HCT116 (cell line): ENCODE results near the gene GUCY2D. TPM values are rescaled to one million over a fixed set of nuclear protein-coding genes. Genes with fewer than 3 reads are reported as not detected.

Experiments used
- ATAC-seq: fragments of 200-7000 bp; cut with Tn5 transposase; 2 replicates; pipeline ENCODE4 v1.9.1; 2020; ENCODE audit warnings: mild to moderate bottlenecking, moderate library complexity
- BruUV-seq: library from RNA; stranded (reverse); fragments of 400-500 nt; replicated peaks from 2 replicates; lab custom pipeline; 2021; lab: Mats Ljungman, UMichigan
- CTCF ChIA-PET: fragments of 300-600 bp; sonication (Branson Sonifier 250); formaldehyde crosslinking; loops from one replicate; lab custom pipeline; 2021; ENCODE audit warnings: antibody characterized with exemption; lab: Charles Lee
- POLR2A ChIA-PET: fragments of 300-600, 350-600 bp; sonication (Branson Sonifier 250); formaldehyde crosslinking; loops from one replicate; lab custom pipeline; 2021; ENCODE audit warnings: antibody characterized with exemption; lab: Charles Lee
- RAD21 ChIA-PET, 2 experiments: fragments of 300-600 bp; sonication (Branson Sonifier 250); formaldehyde crosslinking; loops; one replicate each; lab custom pipeline; 2023; ENCODE audit warnings: low total read pairs in 2 of 2; ENCODE audit not compliant: uncharacterized antibody in 2 of 2, unreplicated experiment in 2 of 2, low non-redundant PET in 1 of 2; lab: Charles Lee
- DNase-seq: peaks from one replicate; pipeline ENCODE4 v3.0.0-alpha.2; 2010; ENCODE audit warnings: low read depth, low spot score
- H2AFZ ChIP-seq: fragments of 200-600 bp; shearing (Covaris generic), sonication (generic); 2 replicates; pipeline ENCODE4 v1.6.1; 2017; ENCODE audit warnings: low read depth, mixed run types, mixed read lengths, antibody characterized with exemption, low read length; ENCODE audit not compliant: poor library complexity, severe bottlenecking
- H3K27ac ChIP-seq: 2 replicates; pipeline ENCODE4 v1.5.1; 2012; ENCODE audit warnings: low read depth, low read length
- H3K27me3 ChIP-seq: fragments of 200-600 bp; sonication (generic); 2 replicates; pipeline ENCODE4 v1.6.1; 2016; ENCODE audit warnings: mixed run types, low read length, mixed read lengths; ENCODE audit not compliant: insufficient read depth
- H3K36me3 ChIP-seq, 2 experiments: fragments of 200-500 bp in 1 of 2; fragments of 200-600 bp in 1 of 2; sonication (Bioruptor generic) in 1 of 2; sonication (generic) in 1 of 2; 2 replicates each; pipeline versions ENCODE4 v1.5.1 to v1.6.1; 2014 to 2016; ENCODE audit warnings: low read length in 2 of 2, inconsistent platforms in 1 of 2, mixed read lengths in 1 of 2, mixed run types in 1 of 2; ENCODE audit not compliant: insufficient read depth in 2 of 2, control insufficient read depth in 1 of 2
- H3K4me1 ChIP-seq, 2 experiments: fragments of 200-600 bp in 1 of 2; sonication (generic) in 1 of 2; 2 replicates each; pipeline versions ENCODE4 v1.5.1 to v1.6.1; 2012 to 2017; ENCODE audit warnings: low read length in 2 of 2, inconsistent platforms in 1 of 2, mild to moderate bottlenecking in 1 of 2, mixed read lengths in 1 of 2, mixed run types in 1 of 2, moderate library complexity in 1 of 2; ENCODE audit not compliant: insufficient read depth in 2 of 2, control insufficient read depth in 1 of 2
- H3K4me2 ChIP-seq: fragments of 200-600 bp; sonication (generic); 2 replicates; pipeline ENCODE4 v1.6.1; 2017; ENCODE audit warnings: mixed run types, low read length, mixed read lengths
- H3K4me3 ChIP-seq, 2 experiments: fragments of 200-600 bp in 1 of 2; sonication (generic) in 1 of 2; replicated peaks in 1 of 2; 2 replicates each; pipeline ENCODE4 v1.5.1; 2011 to 2016; ENCODE audit warnings: low read length in 2 of 2, control low read depth in 1 of 2, low read depth in 1 of 2, mild to moderate bottlenecking in 1 of 2, mixed read lengths in 1 of 2, mixed run types in 1 of 2
- H3K79me2 ChIP-seq: fragments of 200-600 bp; sonication (generic); 2 replicates; pipeline ENCODE4 v1.6.1; 2017; ENCODE audit warnings: mild to moderate bottlenecking, mixed run types, low read length, moderate library complexity, mixed read lengths; ENCODE audit not compliant: insufficient read depth
- H3K9ac ChIP-seq: fragments of 200-600 bp; sonication (generic); 2 replicates; pipeline ENCODE4 v1.6.1; 2016; ENCODE audit warnings: low read length, mixed read lengths
- H3K9me2 ChIP-seq: fragments of 200-600 bp; sonication (generic), shearing (Covaris generic); 2 replicates; pipeline ENCODE4 v1.6.1; 2017; ENCODE audit warnings: mixed run types, mild to moderate bottlenecking, moderate library complexity; ENCODE audit not compliant: insufficient read depth
- H3K9me3 ChIP-seq, 2 experiments: fragments of 200-500 bp in 1 of 2; fragments of 200-600 bp in 1 of 2; sonication (Bioruptor generic) in 1 of 2; sonication (generic) in 1 of 2; 2 replicates each; pipeline ENCODE4 v1.6.1; 2014 to 2017; ENCODE audit warnings: low read length in 2 of 2, mixed read lengths in 2 of 2, inconsistent platforms in 1 of 2, low read depth in 1 of 2, mild to moderate bottlenecking in 1 of 2, mixed run types in 1 of 2, moderate library complexity in 1 of 2; ENCODE audit not compliant: control insufficient read depth in 1 of 2, insufficient read depth in 1 of 2
- H4K20me1 ChIP-seq: fragments of 200-600 bp; sonication (generic), shearing (Covaris generic); 2 replicates; pipeline ENCODE4 v1.6.1; 2017; ENCODE audit warnings: mixed run types, mild to moderate bottlenecking, moderate library complexity; ENCODE audit not compliant: insufficient read depth
- CBX3 ChIP-seq: IDR thresholded peaks from 2 replicates; pipeline ENCODE4 v1.6.1; 2012; ENCODE audit warnings: low read depth
- EGR1 ChIP-seq: IDR thresholded peaks from 2 replicates; pipeline ENCODE4 v1.6.1; 2012; ENCODE audit warnings: low read depth
- ELF1 ChIP-seq: IDR thresholded peaks from 2 replicates; pipeline ENCODE4 v1.6.1; 2012; ENCODE audit warnings: low read depth, borderline replicate concordance
- FOSL1 ChIP-seq: IDR thresholded peaks from 2 replicates; pipeline ENCODE4 v1.6.1; 2012; ENCODE audit warnings: low read depth
- JUND ChIP-seq: IDR thresholded peaks from 2 replicates; pipeline ENCODE4 v1.6.1; 2012
- SP1 ChIP-seq: IDR thresholded peaks from 2 replicates; pipeline ENCODE4 v1.6.1; 2012; ENCODE audit warnings: low read depth
- TCF7L2 ChIP-seq: IDR thresholded peaks from 2 replicates; pipeline ENCODE4 v1.7.0; 2011; ENCODE audit warnings: borderline replicate concordance, inconsistent platforms; ENCODE audit not compliant: insufficient read depth, insufficient read length; ENCODE audit errors: extremely low read depth
- ZFX ChIP-seq: fragments of 450-650 bp; IDR thresholded peaks from 2 replicates; pipeline ENCODE4 v1.6.1; 2017
- intact Hi-C: fragments of 100-400 bp; cut with micrococcal nuclease; formaldehyde crosslinking; loops from 2 replicates; pipeline ENCODE4 v1.10.0; 2022
- total RNA-seq: library from RNA; stranded (reverse); gene quantifications from one replicate; pipeline ENCODE4 v1.2.1, GENCODE V29; 2021; ENCODE audit not compliant: unreplicated experiment
- TF ChIP-seq, protein P1 (sequence below): IDR thresholded peaks from 2 replicates; pipeline ENCODE4 v1.6.1; 2011; ENCODE audit warnings: mild to moderate bottlenecking, low read length, moderate library complexity; ENCODE audit not compliant: insufficient replicate concordance; ENCODE audit errors: extremely low read depth
- TF ChIP-seq, protein P2 (sequence below): IDR thresholded peaks from 2 replicates; pipeline ENCODE4 v1.6.1; 2012; ENCODE audit warnings: low read depth
- TF ChIP-seq, protein P3 (sequence below): IDR thresholded peaks from 2 replicates; pipeline ENCODE4 v1.6.1; 2012
- TF ChIP-seq, protein P4 (sequence below), 3 experiments: fragments of 200-600 bp in 1 of 3; sonication (generic) in 1 of 3; IDR thresholded peaks in 2 of 3; conservative IDR thresholded peaks in 1 of 3; 2 replicates each; pipeline ENCODE4 v1.5.1; 2012 to 2017; ENCODE audit warnings: low read depth in 2 of 3, low read length in 2 of 3, antibody characterized with exemption in 1 of 3, borderline replicate concordance in 1 of 3, control low read depth in 1 of 3, mild to moderate bottlenecking in 1 of 3, mixed read lengths in 1 of 3, mixed run types in 1 of 3, moderate library complexity in 1 of 3; ENCODE audit not compliant: insufficient read depth in 1 of 3
- TF ChIP-seq, protein P5 (sequence below): IDR thresholded peaks from 2 replicates; pipeline ENCODE4 v1.6.1; 2012

GUCY2D gene
- total RNA-seq, 1 experiment from 2014 or later, result 1.4 TPM

DNA sequence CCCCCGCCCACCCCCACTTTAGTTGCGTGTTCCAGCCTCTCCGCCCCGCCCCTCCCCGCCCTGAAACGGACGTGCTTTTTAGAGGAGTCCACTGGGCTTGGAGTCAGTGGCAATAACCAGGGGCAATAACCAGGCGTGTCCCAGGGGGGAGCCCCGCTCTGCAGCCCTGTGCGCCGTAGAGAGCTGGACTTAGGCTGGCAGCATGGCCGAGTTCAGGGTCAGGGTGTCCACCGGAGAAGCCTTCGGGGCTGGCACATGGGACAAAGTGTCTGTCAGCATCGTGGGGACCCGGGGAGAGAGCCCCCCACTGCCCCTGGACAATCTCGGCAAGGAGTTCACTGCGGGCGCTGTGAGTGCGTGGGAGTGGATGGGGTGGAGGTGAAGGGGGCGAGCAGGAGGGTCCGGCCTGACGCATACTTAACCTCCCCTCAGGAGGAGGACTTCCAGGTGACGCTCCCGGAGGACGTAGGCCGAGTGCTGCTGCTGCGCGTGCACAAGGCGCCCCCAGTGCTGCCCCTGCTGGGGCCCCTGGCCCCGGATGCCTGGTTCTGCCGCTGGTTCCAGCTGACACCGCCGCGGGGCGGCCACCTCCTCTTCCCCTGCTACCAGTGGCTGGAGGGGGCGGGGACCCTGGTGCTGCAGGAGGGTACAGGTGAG lies 36.7 kb downstream of the GUCY2D start, which contains the start of gene ALOX15B:
Gene ALOX15B, plus strand, starts transcription at position 106 of the 657 bp plus-strand sequence. Its CDS starts 97 bp downstream, at position 203.
- ChIA-PET POLR2A (no interaction called here), CTCF (interaction anchor here (1.0 to 2.9 kb wide), 2 partner anchors 19 to 176 kb away, joined by 3 to 31 read pairs; no protein-coding TSS in a partner anchor), RAD21 (no interaction called here)
- Histone ChIP-seq H3K4me2 (no peak within 1 kb of the TSS), H2AFZ (no peak within 1 kb of the TSS), H3K4me1 (peaks cover 0 to 6% of the 10 kb centered on the region in 2 experiments; a peak in 1 of 4 replicates), H3K4me3 (no peak within 1 kb of the TSS), H3K79me2 (no peaks in the 10 kb centered on the region), H3K9ac (no peak within 1 kb of the TSS), H3K27me3 (no peaks in the 10 kb centered on the region), H3K36me3 (no peaks in the 10 kb centered on the region), H3K9me3 (no peaks in the 10 kb centered on the region), H4K20me1 (no peaks in the 10 kb centered on the region), H3K9me2 (no peaks in the 10 kb centered on the region), H3K27ac (no peak within 1 kb of the TSS)
- no peak for ATAC-seq
- TF ChIP-seq, protein P1, sequence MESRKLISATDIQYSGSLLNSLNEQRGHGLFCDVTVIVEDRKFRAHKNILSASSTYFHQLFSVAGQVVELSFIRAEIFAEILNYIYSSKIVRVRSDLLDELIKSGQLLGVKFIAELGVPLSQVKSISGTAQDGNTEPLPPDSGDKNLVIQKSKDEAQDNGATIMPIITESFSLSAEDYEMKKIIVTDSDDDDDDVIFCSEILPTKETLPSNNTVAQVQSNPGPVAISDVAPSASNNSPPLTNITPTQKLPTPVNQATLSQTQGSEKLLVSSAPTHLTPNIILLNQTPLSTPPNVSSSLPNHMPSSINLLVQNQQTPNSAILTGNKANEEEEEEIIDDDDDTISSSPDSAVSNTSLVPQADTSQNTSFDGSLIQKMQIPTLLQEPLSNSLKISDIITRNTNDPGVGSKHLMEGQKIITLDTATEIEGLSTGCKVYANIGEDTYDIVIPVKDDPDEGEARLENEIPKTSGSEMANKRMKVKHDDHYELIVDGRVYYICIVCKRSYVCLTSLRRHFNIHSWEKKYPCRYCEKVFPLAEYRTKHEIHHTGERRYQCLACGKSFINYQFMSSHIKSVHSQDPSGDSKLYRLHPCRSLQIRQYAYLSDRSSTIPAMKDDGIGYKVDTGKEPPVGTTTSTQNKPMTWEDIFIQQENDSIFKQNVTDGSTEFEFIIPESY, result no peak
- TF ChIP-seq CBX3 (no peak), ELF1 (no peak), ZFX (no peak), TCF7L2 (no peak), JUND (no peak), EGR1 (no peak), FOSL1 (no peak), SP1 (no peak)
- TF ChIP-seq, protein P2, sequence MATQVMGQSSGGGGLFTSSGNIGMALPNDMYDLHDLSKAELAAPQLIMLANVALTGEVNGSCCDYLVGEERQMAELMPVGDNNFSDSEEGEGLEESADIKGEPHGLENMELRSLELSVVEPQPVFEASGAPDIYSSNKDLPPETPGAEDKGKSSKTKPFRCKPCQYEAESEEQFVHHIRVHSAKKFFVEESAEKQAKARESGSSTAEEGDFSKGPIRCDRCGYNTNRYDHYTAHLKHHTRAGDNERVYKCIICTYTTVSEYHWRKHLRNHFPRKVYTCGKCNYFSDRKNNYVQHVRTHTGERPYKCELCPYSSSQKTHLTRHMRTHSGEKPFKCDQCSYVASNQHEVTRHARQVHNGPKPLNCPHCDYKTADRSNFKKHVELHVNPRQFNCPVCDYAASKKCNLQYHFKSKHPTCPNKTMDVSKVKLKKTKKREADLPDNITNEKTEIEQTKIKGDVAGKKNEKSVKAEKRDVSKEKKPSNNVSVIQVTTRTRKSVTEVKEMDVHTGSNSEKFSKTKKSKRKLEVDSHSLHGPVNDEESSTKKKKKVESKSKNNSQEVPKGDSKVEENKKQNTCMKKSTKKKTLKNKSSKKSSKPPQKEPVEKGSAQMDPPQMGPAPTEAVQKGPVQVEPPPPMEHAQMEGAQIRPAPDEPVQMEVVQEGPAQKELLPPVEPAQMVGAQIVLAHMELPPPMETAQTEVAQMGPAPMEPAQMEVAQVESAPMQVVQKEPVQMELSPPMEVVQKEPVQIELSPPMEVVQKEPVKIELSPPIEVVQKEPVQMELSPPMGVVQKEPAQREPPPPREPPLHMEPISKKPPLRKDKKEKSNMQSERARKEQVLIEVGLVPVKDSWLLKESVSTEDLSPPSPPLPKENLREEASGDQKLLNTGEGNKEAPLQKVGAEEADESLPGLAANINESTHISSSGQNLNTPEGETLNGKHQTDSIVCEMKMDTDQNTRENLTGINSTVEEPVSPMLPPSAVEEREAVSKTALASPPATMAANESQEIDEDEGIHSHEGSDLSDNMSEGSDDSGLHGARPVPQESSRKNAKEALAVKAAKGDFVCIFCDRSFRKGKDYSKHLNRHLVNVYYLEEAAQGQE, result no peak
- TF ChIP-seq, protein P3, sequence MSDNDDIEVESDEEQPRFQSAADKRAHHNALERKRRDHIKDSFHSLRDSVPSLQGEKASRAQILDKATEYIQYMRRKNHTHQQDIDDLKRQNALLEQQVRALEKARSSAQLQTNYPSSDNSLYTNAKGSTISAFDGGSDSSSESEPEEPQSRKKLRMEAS, result no peak
- TF ChIP-seq, protein P4, sequence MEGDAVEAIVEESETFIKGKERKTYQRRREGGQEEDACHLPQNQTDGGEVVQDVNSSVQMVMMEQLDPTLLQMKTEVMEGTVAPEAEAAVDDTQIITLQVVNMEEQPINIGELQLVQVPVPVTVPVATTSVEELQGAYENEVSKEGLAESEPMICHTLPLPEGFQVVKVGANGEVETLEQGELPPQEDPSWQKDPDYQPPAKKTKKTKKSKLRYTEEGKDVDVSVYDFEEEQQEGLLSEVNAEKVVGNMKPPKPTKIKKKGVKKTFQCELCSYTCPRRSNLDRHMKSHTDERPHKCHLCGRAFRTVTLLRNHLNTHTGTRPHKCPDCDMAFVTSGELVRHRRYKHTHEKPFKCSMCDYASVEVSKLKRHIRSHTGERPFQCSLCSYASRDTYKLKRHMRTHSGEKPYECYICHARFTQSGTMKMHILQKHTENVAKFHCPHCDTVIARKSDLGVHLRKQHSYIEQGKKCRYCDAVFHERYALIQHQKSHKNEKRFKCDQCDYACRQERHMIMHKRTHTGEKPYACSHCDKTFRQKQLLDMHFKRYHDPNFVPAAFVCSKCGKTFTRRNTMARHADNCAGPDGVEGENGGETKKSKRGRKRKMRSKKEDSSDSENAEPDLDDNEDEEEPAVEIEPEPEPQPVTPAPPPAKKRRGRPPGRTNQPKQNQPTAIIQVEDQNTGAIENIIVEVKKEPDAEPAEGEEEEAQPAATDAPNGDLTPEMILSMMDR (IDR thresholded peaks at IDR 0.05 in 2 of 3, conservative IDR thresholded peaks at IDR 0.05 in 1 of 3; ENCODE audit: borderline replicate concordance in 1 of 3, insufficient read depth in 1 of 3, low read depth in 2 of 3, low read length in 2 of 3), result no peak
- TF ChIP-seq, protein P5, sequence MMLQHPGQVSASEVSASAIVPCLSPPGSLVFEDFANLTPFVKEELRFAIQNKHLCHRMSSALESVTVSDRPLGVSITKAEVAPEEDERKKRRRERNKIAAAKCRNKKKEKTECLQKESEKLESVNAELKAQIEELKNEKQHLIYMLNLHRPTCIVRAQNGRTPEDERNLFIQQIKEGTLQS, result no peak
- BruUV-seq, result no TSS peak
- intact Hi-C loops, result no loop called here
- no peak for DNase-seq
